ENCODE results near the gene GNG7. TPM values are rescaled to one million over a fixed set of nuclear protein-coding genes. Genes with fewer than 3 reads are reported as not detected.

GNG7 gene
- polyA plus RNA-seq, 4 donors: 0.99 to 3.5 (median 2.6) TPM; not detected in 1

GRCh38 chr19:2739602-2740313 lies 37.3 kb upstream of the GNG7 start, which contains the start of gene SLC39A3:
Gene SLC39A3, minus strand, starts transcription at chr19:2740017. Its CDS starts 2,760 bp downstream, at chr19:2737257.
- Histone ChIP-seq H3K36me3 (ENCODE audit: control insufficient read depth in 3 of 3, insufficient read depth in 2 of 3, low read depth in 1 of 3, low read length in 3 of 3) (peaks cover 0 to 23% (median 3%) of the 10 kb centered on the region in 3 donors), H3K27ac (ENCODE audit: low read depth in 1 of 3, low read length in 2 of 3) (no peak within 1 kb of the TSS), H3K4me3 (ENCODE audit: low read depth in 1 of 3, low read length in 3 of 3) (peak within 1 kb of the TSS; percentile 70 to 88 (median 79)), H3K4me1 (ENCODE audit: control insufficient read depth in 3 of 3, insufficient read depth in 2 of 3, low read depth in 1 of 3, low read length in 2 of 3) (peaks cover 0 to 6% (median 3%) of the 10 kb centered on the region in 3 donors), H3K27me3 (ENCODE audit: control insufficient read depth in 3 of 3, insufficient read depth in 3 of 3, low read length in 3 of 3) (no peaks in the 10 kb centered on the region), H3K9me3 (ENCODE audit: control insufficient read depth in 2 of 2, insufficient read depth in 1 of 2, low read depth in 1 of 2, low read length in 1 of 2) (peaks cover 0 to 9% of the 10 kb centered on the region in 2 donors)
- WGBS, 3 donors: 0% methylated on average over 39 to 64 of the region's 64 CpGs
- peak; percentile 98 to 99 for DNase-seq
- no peak for FAIRE-seq

GRCh38 chr19:2736550-2737190 lies 34.2 kb upstream of the GNG7 start:
- Histone ChIP-seq H3K27ac (ENCODE audit: low read depth in 1 of 3, low read length in 2 of 3) (no peak overlapping the region), H3K4me3 (ENCODE audit: low read depth in 1 of 3, low read length in 3 of 3) (no peak overlapping the region), H3K27me3 (ENCODE audit: control insufficient read depth in 3 of 3, insufficient read depth in 3 of 3, low read length in 3 of 3) (no peaks in the 10 kb centered on the region), H3K36me3 (ENCODE audit: control insufficient read depth in 3 of 3, insufficient read depth in 2 of 3, low read depth in 1 of 3, low read length in 3 of 3) (peaks cover 0 to 47% (median 4%) of the 10 kb centered on the region in 3 donors), H3K9me3 (ENCODE audit: control insufficient read depth in 2 of 2, insufficient read depth in 1 of 2, low read depth in 1 of 2, low read length in 1 of 2) (peaks cover 0 to 9% of the 10 kb centered on the region in 2 donors), H3K4me1 (ENCODE audit: control insufficient read depth in 3 of 3, insufficient read depth in 2 of 3, low read depth in 1 of 3, low read length in 2 of 3) (peaks cover 0 to 6% (median 3%) of the 10 kb centered on the region in 3 donors)
- DNase-seq (no peak), FAIRE-seq (no peak)
- whole genome bisulfite sequencing, 3 donors: 96% methylated on average over 15 of the region's 15 CpGs

GRCh38 chr19:2735374-2735773 lies 32.9 kb upstream of the GNG7 start:
- 92 to 96% (median 95%) methylated on average over 12 of the region's 12 CpGs for WGBS, 3 donors
- Histone ChIP-seq H3K36me3 (ENCODE audit: control insufficient read depth in 3 of 3, insufficient read depth in 2 of 3, low read depth in 1 of 3, low read length in 3 of 3) (peaks cover 0 to 50% (median 4%) of the 10 kb centered on the region in 3 donors), H3K9me3 (ENCODE audit: control insufficient read depth in 2 of 2, insufficient read depth in 1 of 2, low read depth in 1 of 2, low read length in 1 of 2) (peaks cover 0 to 9% of the 10 kb centered on the region in 2 donors), H3K4me1 (ENCODE audit: control insufficient read depth in 3 of 3, insufficient read depth in 2 of 3, low read depth in 1 of 3, low read length in 2 of 3) (peaks cover 0 to 6% (median 3%) of the 10 kb centered on the region in 3 donors), H3K27me3 (ENCODE audit: control insufficient read depth in 3 of 3, insufficient read depth in 3 of 3, low read length in 3 of 3) (no peaks in the 10 kb centered on the region), H3K4me3 (ENCODE audit: low read depth in 1 of 3, low read length in 3 of 3) (no peak overlapping the region), H3K27ac (ENCODE audit: low read depth in 1 of 3, low read length in 2 of 3) (no peak overlapping the region)
- DNase-seq: no peak
- FAIRE-seq: no peak

- FAIRE-seq: no peak
These were observed 32.2 kb upstream of the GNG7 start for GRCh38 chr19:2734589-2735288.

GRCh38 chr19:2733930-2734588 lies 31.6 kb upstream of the GNG7 start:
- Histone ChIP-seq H3K36me3 (ENCODE audit: control insufficient read depth in 3 of 3, insufficient read depth in 2 of 3, low read depth in 1 of 3, low read length in 3 of 3) (peaks cover 0 to 50% (median 4%) of the 10 kb centered on the region in 3 donors), H3K27me3 (ENCODE audit: control insufficient read depth in 3 of 3, insufficient read depth in 3 of 3, low read length in 3 of 3) (no peaks in the 10 kb centered on the region), H3K4me3 (ENCODE audit: low read depth in 1 of 3, low read length in 3 of 3) (no peak overlapping the region), H3K27ac (ENCODE audit: low read depth in 1 of 3, low read length in 2 of 3) (no peak overlapping the region), H3K9me3 (ENCODE audit: control insufficient read depth in 2 of 2, insufficient read depth in 1 of 2, low read depth in 1 of 2, low read length in 1 of 2) (peaks cover 0 to 11% of the 10 kb centered on the region in 2 donors), H3K4me1 (ENCODE audit: control insufficient read depth in 3 of 3, insufficient read depth in 2 of 3, low read depth in 1 of 3, low read length in 2 of 3) (peaks cover 0 to 1% (median under 1%) of the 10 kb centered on the region in 3 donors)
- DNase-seq (peak in 1 of 2 donors; percentile 84), FAIRE-seq (no peak)
- WGBS, 3 donors: 24 to 83% (median 50%) methylated on average over 35 of the region's 35 CpGs

More at GRCh38 chr19:2734589-2735288, 32.2 kb upstream of the GNG7 start:
- peaks cover 0 to 50% (median 4%) of the 10 kb centered on the region in 3 donors for H3K36me3 ChIP-seq (ENCODE audit: control insufficient read depth in 3 of 3, insufficient read depth in 2 of 3, low read depth in 1 of 3, low read length in 3 of 3)
- peaks cover 0 to 6% (median 3%) of the 10 kb centered on the region in 3 donors for H3K4me1 ChIP-seq (ENCODE audit: control insufficient read depth in 3 of 3, insufficient read depth in 2 of 3, low read depth in 1 of 3, low read length in 2 of 3)
- peaks cover 0 to 10% of the 10 kb centered on the region in 2 donors for H3K9me3 ChIP-seq (ENCODE audit: control insufficient read depth in 2 of 2, insufficient read depth in 1 of 2, low read depth in 1 of 2, low read length in 1 of 2)
- H3K27ac ChIP-seq (ENCODE audit: low read depth in 1 of 3, low read length in 2 of 3): no peak overlapping the region
- DNase-seq: no peak
- H3K4me3 ChIP-seq (ENCODE audit: low read depth in 1 of 3, low read length in 3 of 3): no peak overlapping the region
- 85 to 94% (median 91%) methylated on average over 26 of the region's 26 CpGs for WGBS, 3 donors
- H3K27me3 ChIP-seq (ENCODE audit: control insufficient read depth in 3 of 3, insufficient read depth in 3 of 3, low read length in 3 of 3): no peaks in the 10 kb centered on the region

GRCh38 chr19:2732883-2733282 lies 30.4 kb upstream of the GNG7 start:
- H3K4me1 ChIP-seq (ENCODE audit: control insufficient read depth in 3 of 3, insufficient read depth in 2 of 3, low read depth in 1 of 3, low read length in 2 of 3): no peaks in the 10 kb centered on the region
- no peak overlapping the region for H3K27ac ChIP-seq (ENCODE audit: low read depth in 1 of 3, low read length in 2 of 3)
- H3K4me3 ChIP-seq (ENCODE audit: low read depth in 1 of 3, low read length in 3 of 3): no peak overlapping the region
- peaks cover 0 to 50% (median 4%) of the 10 kb centered on the region in 3 donors for H3K36me3 ChIP-seq (ENCODE audit: control insufficient read depth in 3 of 3, insufficient read depth in 2 of 3, low read depth in 1 of 3, low read length in 3 of 3)
- WGBS, 3 donors: 93 to 98% (median 97%) methylated on average over 33 to 38 of the region's 38 CpGs
- FAIRE-seq (no peak), DNase-seq (no peak)
- H3K9me3 ChIP-seq (ENCODE audit: control insufficient read depth in 2 of 2, insufficient read depth in 1 of 2, low read depth in 1 of 2, low read length in 1 of 2): peaks cover 0 to 11% of the 10 kb centered on the region in 2 donors
- H3K27me3 ChIP-seq (ENCODE audit: control insufficient read depth in 3 of 3, insufficient read depth in 3 of 3, low read length in 3 of 3): peaks cover 0 to 1% (median 0%) of the 10 kb centered on the region in 3 donors

- Histone ChIP-seq H3K36me3 (ENCODE audit: control insufficient read depth in 3 of 3, insufficient read depth in 2 of 3, low read depth in 1 of 3, low read length in 3 of 3) (peaks cover 0 to 50% (median 4%) of the 10 kb centered on the region in 3 donors), H3K27me3 (ENCODE audit: control insufficient read depth in 3 of 3, insufficient read depth in 3 of 3, low read length in 3 of 3) (peaks cover 0 to 8% (median 0%) of the 10 kb centered on the region in 3 donors), H3K4me3 (ENCODE audit: low read depth in 1 of 3, low read length in 3 of 3) (no peak overlapping the region), H3K9me3 (ENCODE audit: control insufficient read depth in 2 of 2, insufficient read depth in 1 of 2, low read depth in 1 of 2, low read length in 1 of 2) (peaks cover 0 to 11% of the 10 kb centered on the region in 2 donors), H3K4me1 (ENCODE audit: control insufficient read depth in 3 of 3, insufficient read depth in 2 of 3, low read depth in 1 of 3, low read length in 2 of 3) (no peaks in the 10 kb centered on the region), H3K27ac (ENCODE audit: low read depth in 1 of 3, low read length in 2 of 3) (no peak overlapping the region)
- DNase-seq (no peak), FAIRE-seq (no peak)
- WGBS, 3 donors: 95 to 97% (median 96%) methylated on average over 33 of the region's 33 CpGs
These were observed 29.7 kb upstream of the GNG7 start for GRCh38 chr19:2732157-2732725.

All from small intestine (tissue), 7 donors.